SK-N-MC (cell line): ENCODE measurements around the gene VSIG10L.
A peak's percentile ranks its signal among the peaks of the same experiment; 100 is the strongest.

ENCODE experiments used
- DNase-seq: peaks from one replicate; pipeline ENCODE4 v3.0.0-alpha.2; 2011; ENCODE audit warnings: low read depth, low spot score
- H3K27ac ChIP-seq: fragments of 200-600 bp; sonication (generic); 2 replicates; pipeline ENCODE4 v1.5.1; 2016; ENCODE audit warnings: mixed run types
- H3K36me3 ChIP-seq: fragments of 200-600 bp; sonication (generic); 2 replicates; pipeline ENCODE4 v1.6.1; 2017; ENCODE audit warnings: antibody characterized with exemption, low read length, mixed read lengths; ENCODE audit not compliant: insufficient read depth
- H3K4me3 ChIP-seq: fragments of 200-600 bp; sonication (generic); 2 replicates; pipeline ENCODE4 v1.5.1; 2016
- H3K9ac ChIP-seq: fragments of 200-600 bp; sonication (generic); 2 replicates; pipeline ENCODE4 v1.8.0; 2017; ENCODE audit warnings: mixed run types, mixed read lengths; ENCODE audit not compliant: insufficient read length
- H3K9me3 ChIP-seq: fragments of 200-600 bp; sonication (generic); 2 replicates; pipeline ENCODE4 v1.6.1; 2017; ENCODE audit warnings: low read depth, mild to moderate bottlenecking, antibody characterized with exemption, low read length, moderate library complexity, mixed read lengths
- EZH2 ChIP-seq: fragments of 200-600 bp; sonication (generic); IDR thresholded peaks from one replicate; pipeline ENCODE4 v1.6.1; 2017; ENCODE audit warnings: antibody characterized with exemption
- FOXP2 ChIP-seq: optimal IDR thresholded peaks from 2 replicates; pipeline ENCODE3; 2011; ENCODE audit warnings: mild to moderate bottlenecking, moderate library complexity; ENCODE audit not compliant: insufficient read depth; ENCODE audit errors: extremely low read length, control extremely low read depth
- POLR2AphosphoS5 ChIP-seq: IDR thresholded peaks from 2 replicates; pipeline ENCODE4 v1.6.1; 2012; ENCODE audit warnings: mild to moderate bottlenecking, low read depth, low read length, borderline replicate concordance

The VSIG10L gene

GRCh38 chr19:51333836-51334460 lies 8.0 kb downstream of the VSIG10L start:
- no peaks in the 10 kb centered on the region for H3K36me3 ChIP-seq
- H3K9me3 ChIP-seq = no peaks in the 10 kb centered on the region
- H3K27ac ChIP-seq = no peak overlapping the region
- no peak for TF ChIP-seq POLR2AphosphoS5
- no peak for TF ChIP-seq FOXP2
- TF ChIP-seq EZH2 = no peak
- H3K9ac ChIP-seq = no peak overlapping the region
- no peak for DNase-seq
- no peak overlapping the region for H3K4me3 ChIP-seq

DNA sequence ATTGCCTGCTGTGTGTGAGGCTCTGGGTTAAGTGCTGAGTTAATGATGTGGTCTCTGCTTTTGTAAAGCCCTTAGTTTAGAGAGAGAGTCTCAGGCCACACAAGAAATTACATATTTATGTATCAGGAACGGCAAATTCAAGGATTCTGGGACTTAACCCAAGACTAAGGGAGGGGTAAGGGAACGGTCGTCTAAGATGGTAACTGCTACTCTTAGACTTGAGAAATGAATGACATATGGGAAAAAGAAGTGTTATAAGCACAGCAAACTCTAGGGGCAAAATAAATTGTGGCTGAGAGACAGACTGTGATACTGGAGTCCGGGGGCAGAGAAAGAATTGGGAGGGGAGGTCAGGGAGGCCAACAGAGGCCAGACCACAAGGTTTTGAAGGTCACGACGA lies 10.2 kb downstream of the VSIG10L start:
- Histone ChIP-seq H3K4me3 (no peak overlapping the region), H3K36me3 (no peaks in the 10 kb centered on the region), H3K27ac (no peak overlapping the region), H3K9ac (no peak overlapping the region), H3K9me3 (no peaks in the 10 kb centered on the region)
- no peak for DNase-seq
- TF ChIP-seq FOXP2 (no peak), POLR2AphosphoS5 (no peak), EZH2 (no peak)

- TF ChIP-seq FOXP2 = no peak
- no peak for TF ChIP-seq EZH2
- no peak for TF ChIP-seq POLR2AphosphoS5
- Histone ChIP-seq H3K27ac (no peak overlapping the region), H3K4me3 (no peak overlapping the region), H3K9ac (no peak overlapping the region), H3K9me3 (no peaks in the 10 kb centered on the region), H3K36me3 (no peaks in the 10 kb centered on the region)
- DNase-seq = no peak
Measured at GRCh38 chr19:51331193-51331592, 10.7 kb downstream of the VSIG10L start.

- TF ChIP-seq POLR2AphosphoS5 (no peak), FOXP2 (no peak), EZH2 (no peak)
- no peak overlapping the region for H3K4me3 ChIP-seq
- no peak overlapping the region for H3K9ac ChIP-seq
- H3K27ac ChIP-seq = no peak overlapping the region
- DNase-seq = no peak
- no peaks in the 10 kb centered on the region for H3K36me3 ChIP-seq
- no peaks in the 10 kb centered on the region for H3K9me3 ChIP-seq
Measured at GRCh38 chr19:51330366-51330765, 11.6 kb downstream of the VSIG10L start.

DNA sequence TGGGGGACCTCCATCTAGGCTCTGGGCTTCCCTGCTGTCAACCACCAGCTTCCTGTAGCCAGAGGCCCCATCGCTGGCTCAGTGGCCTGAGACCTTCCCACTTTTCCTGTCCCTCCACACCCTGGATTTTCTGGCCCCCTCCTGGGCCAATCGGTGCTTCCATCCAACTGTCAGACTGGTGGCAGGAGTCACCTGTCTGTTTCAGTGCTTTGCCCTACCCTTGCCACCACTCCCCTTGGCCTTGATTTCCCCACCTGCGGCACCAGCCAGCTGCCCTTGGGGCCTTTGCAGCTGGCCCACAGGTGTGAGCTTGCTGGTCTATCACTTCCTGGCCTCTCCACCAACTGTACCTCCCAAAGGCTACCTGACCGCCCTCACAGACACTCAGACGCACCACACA lies 12.5 kb downstream of the VSIG10L start:
- Histone ChIP-seq H3K36me3 (no peaks in the 10 kb centered on the region), H3K27ac (no peak overlapping the region), H3K9ac (no peak overlapping the region), H3K9me3 (no peaks in the 10 kb centered on the region), H3K4me3 (no peak overlapping the region)
- no peak for TF ChIP-seq EZH2
- no peak for TF ChIP-seq FOXP2
- TF ChIP-seq POLR2AphosphoS5 = no peak
- no peak for DNase-seq

- no peaks in the 10 kb centered on the region for H3K9me3 ChIP-seq
- H3K27ac ChIP-seq = no peak overlapping the region
- no peak for DNase-seq
- no peaks in the 10 kb centered on the region for H3K36me3 ChIP-seq
- 0 out of 2 replicates have a peak overlapping the region, but pooled peaks have one; percentile 38 for H3K4me3 ChIP-seq
- no peak overlapping the region for H3K9ac ChIP-seq
- TF ChIP-seq EZH2 = no peak
Measured at GRCh38 chr19:51327066-51328001, 14.6 kb downstream of the VSIG10L start.

GRCh38 chr19:51326216-51327065 lies 15.5 kb downstream of the VSIG10L start:
- TF ChIP-seq EZH2 (no peak), POLR2AphosphoS5 (no peak), FOXP2 (no peak)
- Histone ChIP-seq H3K9me3 (no peaks in the 10 kb centered on the region), H3K36me3 (no peaks in the 10 kb centered on the region), H3K9ac (no peak overlapping the region), H3K4me3 (no peak overlapping the region), H3K27ac (no peak overlapping the region)
- DNase-seq = no peak
